Caco-2 (cell line): ENCODE results near the gene PJA2. TPM values are rescaled to one million over a fixed set of nuclear protein-coding genes. Genes with fewer than 3 reads are reported as not detected.

ENCODE experiments used
- BruUV-seq: library from RNA; stranded (reverse); fragments of 400-500 nt; replicated peaks from 2 replicates; lab custom pipeline; 2021; lab: Mats Ljungman, UMichigan
- CTCF ChIA-PET: fragments of 300-600 bp; sonication (Branson Sonifier 250); formaldehyde crosslinking; loops from one replicate; lab custom pipeline; 2022; ENCODE audit warnings: antibody characterized with exemption; lab: Charles Lee
- POLR2A ChIA-PET: fragments of 300-600 bp; sonication (Branson Sonifier 250); formaldehyde crosslinking; loops from one replicate; lab custom pipeline; 2022; ENCODE audit warnings: antibody characterized with exemption; lab: Charles Lee
- DNase-seq, 2 experiments: peaks; one replicate each; pipeline versions ENCODE4 v3.0.0 to v3.0.0-alpha.2; 2020 to 2022
- H3K27me3 ChIP-seq: replicated peaks from 2 replicates; pipeline ENCODE4 v1.6.0; 2011; ENCODE audit warnings: low read length; ENCODE audit not compliant: control insufficient read depth, insufficient read depth
- H3K36me3 ChIP-seq: 2 replicates; pipeline ENCODE4 v1.5.1; 2011; ENCODE audit warnings: low read length; ENCODE audit not compliant: control insufficient read depth, insufficient read depth
- H3K4me1 ChIP-seq: fragments of 250-450 bp; sonication (Bioruptor Pico); 2 replicates; pipeline ENCODE4 v1.5.1; 2020; ENCODE audit warnings: mild to moderate bottlenecking
- H3K4me3 ChIP-seq: 2 replicates; pipeline ENCODE4 v1.5.1; 2011; ENCODE audit warnings: low read depth, mild to moderate bottlenecking, control low read depth, low read length
- H3K9me3 ChIP-seq: fragments of 250-450 bp; sonication (Bioruptor Pico); 2 replicates; pipeline ENCODE4 v1.5.1; 2020; ENCODE audit warnings: mild to moderate bottlenecking, moderate library complexity
- H3K27ac Mint-ChIP-seq: one replicate; pipeline ENCODE4 v1.8.0; 2022; ENCODE audit warnings: mixed read lengths; ENCODE audit not compliant: unreplicated experiment
- H3K27me3 Mint-ChIP-seq: one replicate; pipeline ENCODE4 v1.8.0; 2022; ENCODE audit warnings: mixed read lengths; ENCODE audit not compliant: insufficient read depth, unreplicated experiment
- H3K36me3 Mint-ChIP-seq: one replicate; pipeline ENCODE4 v1.8.0; 2022; ENCODE audit warnings: mild to moderate bottlenecking, mixed read lengths; ENCODE audit not compliant: insufficient read depth, unreplicated experiment
- H3K4me1 Mint-ChIP-seq: one replicate; pipeline ENCODE4 v1.8.0; 2022; ENCODE audit warnings: low read depth, mixed read lengths; ENCODE audit not compliant: unreplicated experiment
- H3K4me3 Mint-ChIP-seq: one replicate; pipeline ENCODE4 v1.8.0; 2022; ENCODE audit warnings: mild to moderate bottlenecking, moderate library complexity, mixed read lengths; ENCODE audit not compliant: unreplicated experiment
- H3K9me3 Mint-ChIP-seq: one replicate; pipeline ENCODE4 v1.8.0; 2022; ENCODE audit warnings: mixed read lengths; ENCODE audit not compliant: unreplicated experiment
- CTCF ChIP-seq, 2 experiments: fragments of 200-600 bp in 1 of 2; IDR thresholded peaks; 1 replicate in 1 of 2; 2 replicates in 1 of 2; pipeline versions ENCODE4 v1.5.1 to v1.8.0; 2011 to 2022; ENCODE audit warnings: antibody characterized with exemption in 1 of 2, control low read depth in 1 of 2, inconsistent platforms in 1 of 2, low read depth in 1 of 2, low read length in 1 of 2, mild to moderate bottlenecking in 1 of 2, moderate library complexity in 1 of 2; ENCODE audit not compliant: insufficient read depth in 1 of 2, severe bottlenecking in 1 of 2, unreplicated experiment in 1 of 2
- intact Hi-C: fragments of 100-400 bp; cut with micrococcal nuclease; formaldehyde crosslinking; loops from one replicate; pipeline ENCODE4 v1.10.0; 2022; ENCODE audit not compliant: unreplicated experiment
- total RNA-seq: library from RNA; stranded (reverse); gene quantifications from 2 replicates; pipeline ENCODE4 v1.2.3, GENCODE V29; 2022

Gene PJA2
- total RNA-seq, 1 experiment from 2014 or later, result 34.2 TPM

- Histone ChIP-seq H3K4me1 (no peaks in the 10 kb centered on the region), H3K27me3 (no peaks in the 10 kb centered on the region), H3K4me3 (no peak overlapping the region), H3K9me3 (no peaks in the 10 kb centered on the region), H3K36me3 (no peaks in the 10 kb centered on the region)
- Mint-ChIP-seq H3K9me3 (no peaks in the 10 kb centered on the region), H3K36me3 (no peaks in the 10 kb centered on the region), H3K4me3 (no peak overlapping the region), H3K27ac (no peak overlapping the region), H3K4me1 (peaks cover 7% of the 10 kb centered on the region), H3K27me3 (peaks cover 3% of the 10 kb centered on the region)
- ChIA-PET POLR2A (no interaction called here), CTCF (no interaction called here)
- BruUV-seq, result no TSS peak
- no peak for DNase-seq
- no peak for TF ChIP-seq CTCF (IDR thresholded peaks at IDR 0.05; ENCODE audit: insufficient read depth in 1 of 2, low read depth in 1 of 2, low read length in 1 of 2, severe bottlenecking in 1 of 2, unreplicated experiment in 1 of 2)
- intact Hi-C loops, result no loop called here
Observed at GRCh38 chr5:109453251-109453650, 43.5 kb upstream of the PJA2 start.

- peaks cover 3% of the 10 kb centered on the region for H3K27me3 Mint-ChIP-seq
- Histone ChIP-seq H3K4me1 (no peaks in the 10 kb centered on the region), H3K9me3 (no peaks in the 10 kb centered on the region), H3K36me3 (no peaks in the 10 kb centered on the region), H3K27me3 (no peaks in the 10 kb centered on the region), H3K4me3 (no peak overlapping the region)
- H3K36me3 Mint-ChIP-seq, result no peaks in the 10 kb centered on the region
- intact Hi-C loops, result no loop called here
- no peak for DNase-seq
- H3K27ac Mint-ChIP-seq, result no peak overlapping the region
- POLR2A ChIA-PET, result no interaction called here
- no TSS peak for BruUV-seq
- no peak overlapping the region for H3K4me3 Mint-ChIP-seq
- CTCF ChIA-PET, result no interaction called here
- no peak for TF ChIP-seq CTCF (IDR thresholded peaks at IDR 0.05; ENCODE audit: insufficient read depth in 1 of 2, low read depth in 1 of 2, low read length in 1 of 2, severe bottlenecking in 1 of 2, unreplicated experiment in 1 of 2)
- no peaks in the 10 kb centered on the region for H3K9me3 Mint-ChIP-seq
- peaks cover 7% of the 10 kb centered on the region for H3K4me1 Mint-ChIP-seq
Observed at GRCh38 chr5:109452661-109453060, 42.9 kb upstream of the PJA2 start.

GRCh38 chr5:109451146-109451545 lies 41.4 kb upstream of the PJA2 start:
- Mint-ChIP-seq H3K4me1 (peaks cover 7% of the 10 kb centered on the region), H3K36me3 (no peaks in the 10 kb centered on the region), H3K4me3 (no peak overlapping the region), H3K27ac (no peak overlapping the region), H3K27me3 (peaks cover 3% of the 10 kb centered on the region), H3K9me3 (no peaks in the 10 kb centered on the region)
- H3K9me3 ChIP-seq, result no peaks in the 10 kb centered on the region
- ChIA-PET POLR2A (no interaction called here), CTCF (no interaction called here)
- H3K27me3 ChIP-seq, result no peaks in the 10 kb centered on the region
- H3K4me3 ChIP-seq, result no peak overlapping the region
- no peak for TF ChIP-seq CTCF (IDR thresholded peaks at IDR 0.05; ENCODE audit: insufficient read depth in 1 of 2, low read depth in 1 of 2, low read length in 1 of 2, severe bottlenecking in 1 of 2, unreplicated experiment in 1 of 2)
- H3K4me1 ChIP-seq, result no peaks in the 10 kb centered on the region
- H3K36me3 ChIP-seq, result no peaks in the 10 kb centered on the region
- no peak for DNase-seq
- intact Hi-C loops, result no loop called here
- no TSS peak for BruUV-seq
